Left kidney (tissue), 2 donors: ENCODE results near the gene SCARF2. TPM values are rescaled to one million over a fixed set of nuclear protein-coding genes. Genes with fewer than 3 reads are reported as not detected.
"Not testable (repeated sequence)": the region's sequence is repeated elsewhere in the genome, so short reads cannot be mapped to it uniquely, and the experiment has no call there.

Source experiments
- DNase-seq: peaks from one replicate; pipeline ENCODE4 v3.0.0-alpha.2; 2013
- polyA plus RNA-seq: library from polyadenylated mRNA; unstranded; fragments of 120-200 nt; gene quantifications from one replicate; pipeline ENCODE4 v1.2.1, GENCODE V29; 2013; ENCODE audit not compliant: insufficient read length

SCARF2 gene
- polyA plus RNA-seq, 1 donor: 15.7 TPM

DNA sequence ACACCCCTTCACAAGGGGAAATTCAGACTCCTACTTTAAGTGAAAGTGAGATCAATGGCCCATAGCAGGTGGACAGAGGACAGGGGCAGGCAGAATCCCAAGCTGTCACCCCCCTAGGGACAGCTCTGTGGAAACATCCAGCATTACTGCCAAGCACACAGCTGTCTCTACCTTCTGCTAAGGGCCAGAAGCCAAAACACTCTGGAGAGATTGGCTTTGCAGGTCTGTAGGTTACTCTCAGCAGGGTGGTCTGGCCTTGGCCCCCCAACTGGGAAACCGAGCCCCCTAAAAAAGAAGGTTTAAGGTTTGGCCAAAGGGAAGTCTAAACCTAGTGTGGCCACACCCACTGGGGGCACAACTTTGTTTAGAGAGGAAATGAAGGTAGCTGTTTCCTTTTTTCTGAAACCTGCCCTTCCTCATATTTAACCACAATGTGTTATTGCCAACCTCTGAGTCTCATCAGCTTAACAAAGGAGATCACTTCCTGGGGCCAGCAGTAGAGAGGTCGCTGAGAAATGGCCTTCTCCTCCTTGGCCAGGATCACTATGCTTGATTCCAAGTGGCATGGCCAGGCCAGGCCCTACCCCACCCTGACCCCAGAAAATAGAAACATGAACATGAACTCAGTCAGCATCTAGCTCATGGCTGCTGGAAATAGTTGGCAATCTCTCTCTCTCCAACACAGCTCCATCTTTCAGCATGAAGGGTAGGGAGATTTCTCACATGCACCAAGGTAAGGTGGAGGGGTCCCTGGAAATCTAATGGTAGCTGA, 25.9 kb upstream of the SCARF2 start:
- DNase-seq: no peak

DNA sequence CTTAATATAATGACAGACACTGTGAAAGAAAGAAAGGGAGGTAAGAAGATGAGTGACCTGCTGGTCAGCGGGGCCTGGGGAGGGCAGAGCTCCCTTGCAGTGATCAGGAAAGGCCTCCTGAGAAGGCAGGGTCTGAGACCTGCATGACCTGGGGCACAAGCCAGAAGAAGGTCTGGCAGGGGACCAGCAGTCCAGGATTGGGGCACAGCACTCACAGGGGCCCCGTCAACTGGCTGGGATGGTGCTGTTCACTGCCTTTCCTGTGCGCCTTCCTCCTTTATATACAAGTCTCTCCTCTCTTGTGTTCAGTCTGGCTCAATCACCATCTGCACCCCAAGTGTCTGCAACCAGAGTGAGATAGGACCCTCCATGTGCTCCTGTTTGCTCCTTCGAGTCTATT, 22.2 kb upstream of the SCARF2 start:
- DNase-seq: no peak

DNA sequence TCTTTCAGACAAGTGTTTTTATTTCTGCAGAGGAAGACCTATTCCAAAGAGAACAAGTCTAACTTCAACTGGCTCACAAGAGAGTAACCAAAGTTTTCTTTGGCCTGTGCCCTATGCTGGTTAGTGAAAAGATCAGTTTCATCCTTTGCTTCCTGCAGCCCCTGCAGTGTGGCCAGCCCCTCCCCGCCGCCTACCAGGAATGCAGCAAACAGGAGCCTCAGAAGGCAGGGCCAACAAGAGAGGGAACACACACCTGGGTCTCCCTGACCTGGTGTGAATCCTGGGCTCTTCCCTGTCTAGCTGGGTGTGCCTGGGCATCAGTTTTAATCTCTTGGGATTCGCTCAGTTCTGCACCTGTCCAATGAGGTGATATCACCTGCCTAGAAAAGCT, 21.5 kb upstream of the SCARF2 start:
- DNase-seq: no peak

DNA sequence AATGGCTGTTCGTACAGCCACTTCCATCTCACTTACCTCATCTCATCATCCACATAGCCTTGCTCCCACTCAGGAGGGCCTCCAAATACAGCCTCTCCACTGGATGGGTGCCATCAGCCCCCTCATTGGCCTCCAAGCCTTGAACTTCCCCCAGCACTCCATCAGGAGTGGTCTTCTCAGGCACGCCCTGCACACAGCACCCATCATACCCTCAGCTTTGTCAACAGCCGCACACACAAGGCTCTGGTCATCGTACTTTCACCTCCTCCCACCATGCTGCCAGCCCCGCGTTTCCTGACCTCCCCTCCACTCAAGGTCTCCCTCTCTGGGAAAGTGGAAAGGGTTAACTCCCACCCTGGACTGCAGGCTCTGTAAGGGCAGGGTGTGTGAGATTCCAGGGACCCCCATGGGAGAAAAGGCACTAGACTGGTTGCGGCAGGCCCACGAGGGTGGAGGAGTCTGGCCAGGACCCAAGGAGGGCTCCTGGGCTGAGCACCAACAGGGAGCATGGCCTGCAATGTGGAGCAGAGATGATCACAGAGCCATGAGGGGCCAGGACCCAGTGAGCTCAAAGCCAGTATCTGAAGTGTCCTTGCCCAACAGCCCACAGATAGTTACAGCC, 21.0 kb upstream of the SCARF2 start:
- no peak for DNase-seq

DNA sequence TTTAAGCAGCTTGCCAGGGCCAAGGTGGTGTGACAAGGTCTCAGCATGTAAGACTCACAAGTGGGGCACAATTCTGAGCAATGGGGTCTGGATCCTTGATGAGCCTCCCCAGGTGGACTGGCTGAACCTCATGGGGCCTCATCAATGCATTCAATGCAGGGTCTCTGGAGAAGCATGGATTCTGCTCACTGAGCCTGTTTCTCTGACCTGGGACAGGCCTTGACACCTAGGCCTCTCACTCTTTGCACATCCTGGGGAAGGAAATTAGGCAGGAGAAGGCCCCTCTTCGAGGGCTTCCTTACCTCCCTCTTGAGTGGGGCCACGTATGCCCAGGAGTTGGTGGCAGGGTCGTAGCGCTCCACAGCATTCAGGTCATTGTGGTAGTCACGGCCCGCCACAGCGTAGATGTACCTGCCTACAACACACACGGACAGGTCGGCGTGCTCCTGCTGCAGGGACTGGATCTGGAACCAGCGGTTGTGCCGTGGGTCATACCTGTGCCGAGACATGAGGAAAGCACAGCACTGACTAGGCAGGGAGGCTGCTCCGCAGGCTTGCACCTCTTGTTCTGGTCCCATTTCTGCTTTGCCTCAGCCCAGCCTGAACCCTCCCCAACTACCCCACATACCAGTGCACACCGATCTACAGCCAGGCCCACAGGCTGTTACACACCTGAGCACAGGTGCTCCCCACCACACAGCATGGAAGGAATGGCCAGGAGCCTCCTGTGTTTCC, 20.0 kb upstream of the SCARF2 start:
- no peak for DNase-seq

DNA sequence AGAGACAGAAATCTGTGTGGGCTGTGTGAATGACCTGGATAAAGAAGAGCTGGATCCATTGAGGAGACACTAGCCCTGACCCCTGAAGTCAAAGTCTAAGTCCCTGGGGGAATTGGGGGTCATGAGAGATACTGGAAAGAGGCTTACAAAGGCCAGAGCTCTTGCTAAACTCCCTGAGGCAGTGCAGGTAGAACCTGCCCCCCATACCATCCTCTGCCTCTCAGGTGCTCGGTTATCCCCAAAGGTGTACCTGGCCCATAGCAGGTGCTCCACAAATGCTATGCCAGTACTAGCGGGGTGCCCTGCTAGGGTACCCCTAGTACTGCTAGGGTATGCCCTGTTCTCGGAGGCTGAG, 19.1 kb upstream of the SCARF2 start:
- DNase-seq: no peak

DNA sequence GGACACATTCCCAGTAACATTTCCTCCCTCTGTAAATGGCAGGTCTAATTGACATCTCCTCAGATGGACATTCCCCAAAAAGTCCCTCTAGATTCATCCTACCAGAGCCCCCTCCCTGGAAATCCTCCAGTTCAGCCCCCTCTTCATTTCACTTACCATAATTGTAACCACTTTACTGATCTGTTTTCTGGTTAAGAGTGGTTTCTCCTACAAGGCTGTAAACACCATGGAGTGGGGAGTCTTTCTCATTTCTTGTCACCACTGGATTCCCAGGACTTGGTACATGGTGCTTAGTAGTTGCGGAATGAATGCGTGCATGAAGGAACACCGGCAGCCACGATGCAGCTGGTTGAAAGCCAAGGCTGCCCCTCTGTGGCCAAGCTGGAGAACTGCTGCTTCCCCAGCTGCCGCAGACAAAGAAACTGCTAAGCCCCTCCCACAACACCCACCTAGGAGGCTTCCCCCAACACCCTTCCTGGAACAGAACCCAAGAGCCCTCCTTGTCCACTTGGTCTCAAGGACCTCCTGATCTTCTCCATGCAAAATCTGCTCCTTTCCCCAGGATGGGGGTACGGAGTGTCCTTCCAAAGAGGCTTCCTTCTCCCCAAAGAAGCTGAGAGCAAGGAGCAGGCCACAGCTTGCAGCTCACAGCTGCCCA, 18.6 kb upstream of the SCARF2 start:
- DNase-seq: peak; percentile 80

DNA sequence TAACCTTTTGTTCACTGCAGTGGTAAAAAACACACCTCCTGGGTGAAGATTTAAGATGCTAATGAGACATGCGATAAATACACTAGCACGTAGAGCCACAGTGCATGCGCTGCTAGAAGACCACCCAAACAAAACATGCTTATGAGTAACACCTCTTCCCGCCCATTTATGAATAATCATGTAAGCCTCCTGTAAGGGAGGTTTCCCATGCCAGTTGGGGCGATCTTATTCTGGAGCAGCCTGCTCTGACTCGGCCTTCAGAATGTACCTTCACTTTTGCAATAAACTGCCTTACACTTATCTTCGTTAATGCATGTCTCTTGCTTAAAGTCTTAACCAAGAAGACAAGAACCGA, 18.1 kb upstream of the SCARF2 start:
- no peak for DNase-seq

DNA sequence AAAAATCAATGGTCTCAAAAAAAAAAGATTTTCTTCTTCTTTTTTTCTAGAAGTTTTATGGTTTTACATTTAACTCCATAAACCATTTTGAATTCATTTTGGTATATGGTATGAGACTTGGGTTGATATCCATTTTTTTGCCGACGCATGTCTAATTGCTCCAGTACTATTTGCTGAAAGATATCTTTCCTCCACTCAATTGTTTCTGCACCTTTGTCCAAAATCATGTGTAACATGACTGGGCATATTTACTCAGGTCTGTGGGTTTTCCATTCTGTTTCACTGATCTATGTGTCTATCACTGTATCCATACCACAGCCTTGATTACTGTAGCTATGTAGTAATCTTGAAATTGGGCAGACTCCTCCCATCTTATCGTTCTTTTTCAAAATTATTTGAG, 15.6 kb upstream of the SCARF2 start:
- DNase-seq: no peak

DNA sequence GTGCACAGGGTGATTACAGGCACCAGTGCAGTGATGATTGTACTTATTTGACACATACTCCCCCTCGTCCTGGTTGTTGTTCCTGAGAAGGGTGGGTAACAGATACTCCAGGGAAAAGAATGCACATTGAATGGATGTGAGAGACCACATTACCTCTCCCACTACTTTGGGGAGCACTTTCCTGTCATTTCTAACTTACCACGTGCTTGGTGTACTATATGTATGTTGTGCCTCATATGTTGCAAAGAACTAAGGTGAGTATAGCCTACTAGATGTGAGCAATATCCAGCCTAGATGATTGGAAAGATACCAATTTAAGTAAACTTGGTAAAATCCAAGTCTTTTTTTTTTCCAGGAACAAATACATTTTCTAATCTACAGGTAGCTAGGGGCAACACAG, 14.3 kb upstream of the SCARF2 start:
- DNase-seq: no peak

DNA sequence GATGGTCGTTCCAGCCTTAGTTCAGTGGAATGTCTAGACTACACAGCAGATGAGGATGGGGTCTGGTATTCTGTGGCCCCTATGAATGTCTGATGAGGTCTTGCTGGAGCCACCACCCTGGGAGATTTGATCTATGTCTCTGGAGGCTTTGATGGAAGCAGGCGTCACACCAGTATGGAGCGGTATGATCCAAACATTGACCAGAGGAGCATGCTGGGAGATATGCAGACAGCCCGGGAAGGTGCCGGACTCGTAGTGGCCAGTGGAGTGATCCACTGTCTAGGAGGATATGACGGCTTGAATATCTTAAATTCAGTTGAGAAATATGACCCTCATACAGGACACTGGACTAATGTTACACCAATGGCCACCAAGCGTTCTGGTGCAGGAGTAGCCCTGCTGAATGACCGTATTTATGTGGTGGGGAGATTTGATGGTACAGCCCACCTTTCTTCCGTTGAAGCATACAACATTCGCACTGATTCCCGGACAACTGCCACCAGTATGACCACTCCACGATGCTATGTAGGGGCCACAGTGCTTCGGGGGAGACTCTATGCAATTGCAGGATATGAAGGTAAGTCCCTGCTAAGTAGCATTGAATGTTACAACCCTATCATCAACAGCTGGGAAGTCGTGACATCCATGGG, 13.6 kb upstream of the SCARF2 start:
- DNase-seq: not testable (repeated sequence)

DNA sequence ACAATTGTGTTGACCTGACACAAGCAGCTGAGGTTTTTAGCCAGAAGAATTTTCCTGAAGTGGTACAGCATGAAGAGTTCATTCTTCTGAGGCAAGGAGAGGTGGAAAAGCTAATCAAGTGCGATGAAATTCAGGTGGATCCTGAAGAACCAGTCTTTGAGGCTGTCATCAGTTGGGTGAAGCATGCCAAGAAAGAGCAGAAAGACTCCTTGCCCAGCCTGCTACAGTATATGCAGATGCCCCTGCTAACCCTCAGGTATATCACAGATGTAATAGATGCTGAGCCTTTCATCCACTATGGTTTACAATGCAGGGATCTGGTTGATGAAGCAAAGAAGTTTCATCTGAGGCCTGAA, 12.9 kb upstream of the SCARF2 start:
- no peak for DNase-seq

DNA sequence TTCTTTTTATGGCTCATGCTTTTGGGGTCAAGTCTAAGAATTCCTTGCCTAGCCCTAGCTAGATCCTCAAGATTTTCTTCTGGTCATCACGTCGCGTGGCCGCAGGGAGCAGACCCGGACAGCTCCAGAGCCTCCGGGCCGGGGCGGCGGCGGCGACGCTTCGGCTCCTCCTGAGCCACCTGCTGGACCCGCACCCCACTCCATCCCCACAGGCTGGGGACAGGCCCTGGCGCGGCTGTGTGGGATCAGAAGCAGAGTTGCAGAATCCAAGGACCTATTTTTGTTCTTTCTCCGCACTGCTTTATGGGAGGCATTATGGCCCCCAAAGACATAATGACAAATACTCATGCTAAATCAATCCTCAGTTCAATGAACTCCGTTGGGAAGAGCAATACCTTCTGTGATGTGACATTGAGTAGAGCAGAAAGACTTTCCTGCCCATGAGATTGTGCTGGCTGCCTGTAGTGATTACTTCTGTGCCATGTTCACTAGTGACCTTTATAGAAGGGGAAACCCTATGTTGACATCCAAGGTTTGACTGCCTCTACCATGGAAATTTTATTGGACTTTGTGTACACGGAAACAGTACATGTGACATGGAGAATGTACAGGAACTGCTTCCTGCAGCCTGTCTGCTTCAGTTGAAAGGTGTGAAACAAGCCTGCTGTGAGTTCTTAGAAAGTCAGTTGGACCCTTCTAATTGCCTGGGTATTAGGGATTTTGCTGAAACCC, 12.4 kb upstream of the SCARF2 start:
- DNase-seq: no peak

DNA sequence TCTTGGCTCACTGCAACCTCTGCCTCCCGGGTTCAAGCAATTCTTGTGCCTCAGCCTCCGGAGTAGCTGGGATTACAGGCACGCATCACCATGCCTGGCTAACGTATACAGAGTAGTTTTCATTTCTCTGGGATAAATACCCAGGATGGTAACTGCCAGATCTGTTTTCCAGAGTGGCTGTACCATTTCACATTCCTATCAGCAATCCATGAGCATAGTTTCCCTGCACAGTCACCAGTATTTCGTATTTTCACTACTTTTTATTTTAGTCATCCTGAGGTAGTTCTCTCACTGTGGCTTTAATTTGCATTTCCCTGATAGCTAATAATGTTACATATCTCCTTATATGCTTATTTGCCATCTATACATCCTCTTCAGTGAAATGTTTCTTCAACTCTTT, 11.0 kb upstream of the SCARF2 start:
- no peak for DNase-seq

DNA sequence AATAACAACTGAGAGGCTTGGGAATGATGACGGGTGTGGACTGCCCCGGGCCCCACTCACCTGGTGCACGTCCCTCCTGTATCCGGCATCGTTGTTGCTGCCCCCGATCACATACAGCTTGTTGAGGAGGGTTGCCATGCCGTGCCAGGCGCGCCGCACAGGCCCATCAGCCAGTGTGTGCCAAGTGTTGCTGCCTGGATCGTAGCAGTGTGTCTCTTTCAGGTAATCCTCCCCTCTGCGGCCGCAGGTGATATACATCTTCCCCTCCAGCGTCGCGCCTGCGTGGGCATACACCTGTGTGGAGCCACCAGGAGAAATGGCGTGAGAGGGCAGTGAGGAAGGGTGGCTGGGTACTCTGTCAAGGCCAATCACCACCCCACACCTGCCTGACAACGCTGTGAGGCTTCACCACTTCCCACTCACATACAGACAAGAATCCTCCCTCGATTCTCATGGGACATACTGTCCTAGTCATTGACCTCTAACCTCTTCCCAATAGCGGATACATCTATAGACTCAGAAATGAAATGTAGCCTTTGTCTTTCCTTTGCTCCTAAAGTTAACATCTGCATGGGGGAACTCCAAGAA, 8.9 kb upstream of the SCARF2 start:
- no peak for DNase-seq

DNA sequence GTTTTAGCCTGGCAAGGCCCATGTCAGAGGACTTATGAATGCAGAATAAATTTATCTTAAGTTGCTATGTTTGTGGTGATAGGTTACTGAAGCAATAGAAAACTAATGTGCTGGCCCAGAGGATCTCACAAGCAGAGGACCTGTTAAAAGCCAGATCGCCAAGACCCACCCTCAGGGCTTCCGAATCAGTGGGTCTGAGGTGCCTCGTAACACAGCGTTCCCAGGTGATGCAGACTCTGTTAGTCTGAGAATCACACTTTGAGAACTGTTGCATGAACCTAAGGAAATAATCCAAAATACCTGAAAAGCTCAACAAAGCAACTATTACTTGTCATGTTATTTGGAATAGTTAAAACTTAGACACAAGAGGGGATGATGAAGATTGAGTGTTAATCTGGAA, 6.7 kb upstream of the SCARF2 start:
- no peak for DNase-seq

DNA sequence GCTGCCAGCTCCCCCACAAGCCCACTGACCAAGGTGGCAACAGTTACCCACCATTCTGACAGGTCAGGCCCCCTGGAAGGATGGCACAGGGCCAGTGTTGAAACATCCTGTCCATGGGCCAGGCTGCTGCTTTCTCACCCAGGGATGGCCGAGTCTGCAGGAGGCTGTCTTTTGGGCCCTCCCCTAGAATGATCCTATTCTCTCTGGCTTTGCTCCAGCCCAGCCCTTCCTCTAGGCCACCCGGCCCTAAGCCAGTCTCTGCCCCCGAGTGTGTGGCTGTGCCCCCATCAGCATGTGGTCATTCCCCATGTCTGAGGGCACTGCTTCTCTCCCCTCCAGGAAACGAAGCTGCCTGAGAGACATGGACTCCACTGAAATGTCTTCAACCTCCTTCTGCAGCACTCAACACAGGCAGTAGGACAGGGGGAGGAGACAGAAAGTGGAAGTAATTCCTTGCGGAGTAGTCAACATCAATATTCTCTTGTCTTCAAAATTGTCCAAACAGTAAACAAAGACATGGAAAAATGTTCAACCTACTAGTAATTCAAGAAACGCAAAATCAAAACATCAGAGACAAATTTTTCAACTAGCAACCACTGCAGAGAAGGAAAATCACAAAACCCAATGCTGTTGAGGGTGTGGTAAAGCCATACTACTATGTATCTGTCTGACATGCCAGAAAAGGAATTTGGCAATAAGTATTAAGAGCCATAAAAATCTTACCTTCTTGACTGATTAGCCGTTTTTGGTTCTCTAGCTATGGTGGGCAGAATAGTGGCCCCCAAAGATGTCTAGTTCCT, 5.1 kb upstream of the SCARF2 start:
- no peak for DNase-seq

DNA sequence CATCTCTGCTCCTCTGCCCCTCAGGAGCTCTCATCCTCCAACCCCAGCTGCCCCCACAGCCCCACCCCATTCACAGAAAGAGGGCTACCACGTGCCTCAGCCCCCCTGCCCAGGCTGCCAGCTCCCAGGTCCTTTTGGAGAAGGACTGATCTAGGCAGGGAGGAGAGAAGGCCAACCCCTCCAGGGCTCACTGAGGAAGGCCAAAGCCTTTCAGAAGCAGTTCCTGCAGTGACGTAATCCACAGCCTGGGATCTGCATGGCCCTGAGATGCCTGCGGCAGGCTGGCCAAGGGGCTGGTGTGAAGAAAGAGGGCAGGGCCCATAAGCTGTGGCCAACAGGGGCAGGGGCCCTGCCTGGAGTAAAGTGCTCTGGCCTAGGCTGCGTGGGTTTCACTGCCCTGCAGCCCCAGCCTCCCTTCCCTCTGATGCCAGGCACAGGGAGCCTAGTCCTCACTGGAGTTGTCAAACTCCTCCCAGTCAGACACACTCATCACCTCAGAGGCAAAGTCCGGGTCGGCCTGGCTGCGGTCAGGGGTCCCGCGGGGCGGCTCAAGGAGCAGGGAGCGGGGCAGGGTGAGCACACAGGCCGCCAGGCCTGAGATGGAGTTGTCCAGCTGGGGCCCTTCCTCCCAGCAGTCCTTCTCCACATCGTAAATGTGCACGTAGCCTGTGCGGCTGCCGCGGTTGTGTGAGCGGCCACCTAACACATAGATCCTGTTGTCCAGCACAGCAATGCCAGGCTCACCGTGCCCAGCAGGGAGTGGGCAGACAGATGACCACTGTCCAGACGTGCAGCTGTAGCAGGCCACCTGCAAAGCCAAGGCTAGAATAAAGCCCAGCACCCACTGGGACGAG, 4.2 kb upstream of the SCARF2 start:
- DNase-seq: no peak
